Caco-2 (cell line): Measurements from ENCODE around the gene MCM3AP. TPM values are rescaled to one million over a fixed set of nuclear protein-coding genes. Genes with fewer than 3 reads are reported as not detected.

Experiments used
- BruUV-seq: library from RNA; stranded (reverse); fragments of 400-500 nt; replicated peaks from 2 replicates; lab custom pipeline; 2021; lab: Mats Ljungman, UMichigan
- CTCF ChIA-PET: fragments of 300-600 bp; sonication (Branson Sonifier 250); formaldehyde crosslinking; loops from one replicate; lab custom pipeline; 2022; ENCODE audit warnings: antibody characterized with exemption; lab: Charles Lee
- POLR2A ChIA-PET: fragments of 300-600 bp; sonication (Branson Sonifier 250); formaldehyde crosslinking; loops from one replicate; lab custom pipeline; 2022; ENCODE audit warnings: antibody characterized with exemption; lab: Charles Lee
- DNase-seq, 2 experiments: peaks; one replicate each; pipeline versions ENCODE4 v3.0.0 to v3.0.0-alpha.2; 2020 to 2022
- H3K27me3 ChIP-seq: replicated peaks from 2 replicates; pipeline ENCODE4 v1.6.0; 2011; ENCODE audit warnings: low read length; ENCODE audit not compliant: control insufficient read depth, insufficient read depth
- H3K36me3 ChIP-seq: 2 replicates; pipeline ENCODE4 v1.5.1; 2011; ENCODE audit warnings: low read length; ENCODE audit not compliant: control insufficient read depth, insufficient read depth
- H3K4me1 ChIP-seq: fragments of 250-450 bp; sonication (Bioruptor Pico); 2 replicates; pipeline ENCODE4 v1.5.1; 2020; ENCODE audit warnings: mild to moderate bottlenecking
- H3K4me3 ChIP-seq: 2 replicates; pipeline ENCODE4 v1.5.1; 2011; ENCODE audit warnings: low read depth, mild to moderate bottlenecking, control low read depth, low read length
- H3K9me3 ChIP-seq: fragments of 250-450 bp; sonication (Bioruptor Pico); 2 replicates; pipeline ENCODE4 v1.5.1; 2020; ENCODE audit warnings: mild to moderate bottlenecking, moderate library complexity
- H3K27ac Mint-ChIP-seq: one replicate; pipeline ENCODE4 v1.8.0; 2022; ENCODE audit warnings: mixed read lengths; ENCODE audit not compliant: unreplicated experiment
- H3K27me3 Mint-ChIP-seq: one replicate; pipeline ENCODE4 v1.8.0; 2022; ENCODE audit warnings: mixed read lengths; ENCODE audit not compliant: insufficient read depth, unreplicated experiment
- H3K36me3 Mint-ChIP-seq: one replicate; pipeline ENCODE4 v1.8.0; 2022; ENCODE audit warnings: mild to moderate bottlenecking, mixed read lengths; ENCODE audit not compliant: insufficient read depth, unreplicated experiment
- H3K4me1 Mint-ChIP-seq: one replicate; pipeline ENCODE4 v1.8.0; 2022; ENCODE audit warnings: low read depth, mixed read lengths; ENCODE audit not compliant: unreplicated experiment
- H3K4me3 Mint-ChIP-seq: one replicate; pipeline ENCODE4 v1.8.0; 2022; ENCODE audit warnings: mild to moderate bottlenecking, moderate library complexity, mixed read lengths; ENCODE audit not compliant: unreplicated experiment
- H3K9me3 Mint-ChIP-seq: one replicate; pipeline ENCODE4 v1.8.0; 2022; ENCODE audit warnings: mixed read lengths; ENCODE audit not compliant: unreplicated experiment
- CTCF ChIP-seq, 2 experiments: fragments of 200-600 bp in 1 of 2; IDR thresholded peaks; 1 replicate in 1 of 2; 2 replicates in 1 of 2; pipeline versions ENCODE4 v1.5.1 to v1.8.0; 2011 to 2022; ENCODE audit warnings: antibody characterized with exemption in 1 of 2, control low read depth in 1 of 2, inconsistent platforms in 1 of 2, low read depth in 1 of 2, low read length in 1 of 2, mild to moderate bottlenecking in 1 of 2, moderate library complexity in 1 of 2; ENCODE audit not compliant: insufficient read depth in 1 of 2, severe bottlenecking in 1 of 2, unreplicated experiment in 1 of 2
- intact Hi-C: fragments of 100-400 bp; cut with micrococcal nuclease; formaldehyde crosslinking; loops from one replicate; pipeline ENCODE4 v1.10.0; 2022; ENCODE audit not compliant: unreplicated experiment
- total RNA-seq: library from RNA; stranded (reverse); gene quantifications from 2 replicates; pipeline ENCODE4 v1.2.3, GENCODE V29; 2022

Gene MCM3AP
- total RNA-seq, 1 experiment from 2014 or later, result 88.1 TPM

GRCh38 chr21:46264046-46264689 is 21.2 kb downstream of the MCM3AP start:
- Histone ChIP-seq H3K4me3 (no peak overlapping the region), H3K9me3 (no peaks in the 10 kb centered on the region), H3K27me3 (no peaks in the 10 kb centered on the region), H3K36me3 (no peaks in the 10 kb centered on the region; the same call in 1 of the 2 replicates), H3K4me1 (no peaks in the 10 kb centered on the region)
- no peak overlapping the region for H3K4me3 Mint-ChIP-seq
- intact Hi-C loops, result no loop called here
- TF ChIP-seq CTCF (IDR thresholded peaks at IDR 0.05; ENCODE audit: insufficient read depth in 1 of 2, low read depth in 1 of 2, low read length in 1 of 2, severe bottlenecking in 1 of 2, unreplicated experiment in 1 of 2), result no peak
- ChIA-PET CTCF (no interaction called here), POLR2A (no interaction called here)
- no peaks in the 10 kb centered on the region for H3K9me3 Mint-ChIP-seq
- H3K36me3 Mint-ChIP-seq, result peaks cover 82% of the 10 kb centered on the region
- DNase-seq, result no peak
- no TSS peak for BruUV-seq
- no peaks in the 10 kb centered on the region for H3K27me3 Mint-ChIP-seq
- H3K27ac Mint-ChIP-seq, result no peak overlapping the region
- no peaks in the 10 kb centered on the region for H3K4me1 Mint-ChIP-seq

DNA sequence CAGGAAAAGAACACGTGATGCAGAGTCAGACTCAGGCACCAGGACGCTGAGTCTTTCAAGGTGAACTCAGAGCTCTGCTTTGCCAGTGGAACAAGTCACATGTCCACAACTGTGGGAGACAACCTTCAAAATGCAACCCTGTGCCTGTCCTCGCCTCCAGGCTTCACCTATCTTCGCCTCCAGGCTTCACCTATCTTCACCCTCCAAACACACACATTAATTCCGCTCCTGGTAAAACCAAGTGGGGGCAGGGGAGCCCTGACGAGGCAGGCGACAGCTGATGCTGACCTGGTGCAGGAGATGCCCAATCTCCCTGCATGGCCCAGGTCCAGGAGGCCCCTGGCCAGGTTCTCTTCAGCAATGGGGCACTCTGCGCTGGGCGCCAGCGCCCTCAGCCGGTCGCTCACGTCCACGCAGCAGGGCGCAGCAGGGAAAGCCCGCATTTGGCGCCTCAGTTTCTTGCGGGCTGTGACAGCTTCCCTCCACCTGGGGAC is 28.9 kb downstream of the MCM3AP start:
- BruUV-seq, result no TSS peak
- H3K9me3 Mint-ChIP-seq, result no peaks in the 10 kb centered on the region
- peaks cover 94% of the 10 kb centered on the region for H3K36me3 Mint-ChIP-seq
- H3K4me1 Mint-ChIP-seq, result no peaks in the 10 kb centered on the region
- Histone ChIP-seq H3K9me3 (no peaks in the 10 kb centered on the region), H3K4me3 (no peak overlapping the region), H3K4me1 (no peaks in the 10 kb centered on the region), H3K27me3 (no peaks in the 10 kb centered on the region), H3K36me3 (peaks cover 3% of the 10 kb centered on the region)
- no peak overlapping the region for H3K27ac Mint-ChIP-seq
- intact Hi-C loops, result no loop called here
- ChIA-PET CTCF (no interaction called here), POLR2A (no interaction called here)
- DNase-seq, result no peak
- H3K27me3 Mint-ChIP-seq, result no peaks in the 10 kb centered on the region
- TF ChIP-seq CTCF (IDR thresholded peaks at IDR 0.05; ENCODE audit: insufficient read depth in 1 of 2, low read depth in 1 of 2, low read length in 1 of 2, severe bottlenecking in 1 of 2, unreplicated experiment in 1 of 2), result no peak
- H3K4me3 Mint-ChIP-seq, result no peak overlapping the region

DNA sequence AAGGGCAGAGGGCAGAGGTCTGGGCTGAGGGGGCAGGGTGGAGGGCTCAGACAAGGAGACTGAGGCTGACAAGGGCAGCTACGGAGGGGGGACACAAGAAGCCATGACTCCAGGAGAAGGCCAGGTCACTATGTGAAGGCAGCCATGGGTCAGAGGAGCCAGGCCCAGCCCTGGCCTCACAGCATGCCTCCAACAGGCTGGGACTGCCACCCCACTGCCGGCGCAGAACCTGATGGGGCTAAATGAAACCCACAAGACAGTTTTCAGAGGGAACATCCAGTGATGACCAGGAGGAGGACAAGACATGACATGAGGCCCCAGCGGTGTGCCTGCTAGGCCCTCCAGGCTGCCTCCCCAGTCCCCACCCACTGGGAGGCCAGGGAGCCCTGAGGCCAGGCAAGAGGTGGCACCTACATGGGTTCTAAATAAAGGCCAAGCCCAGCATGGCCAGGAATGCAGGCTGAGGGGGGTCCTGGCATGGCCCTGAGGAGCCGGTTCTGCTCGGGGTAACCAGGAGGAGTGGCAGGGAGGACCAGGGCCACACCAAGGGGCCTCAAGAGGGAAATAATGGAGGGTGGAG is 29.6 kb downstream of the MCM3AP start:
- CTCF ChIA-PET, result no interaction called here
- no peaks in the 10 kb centered on the region for H3K27me3 Mint-ChIP-seq
- Histone ChIP-seq H3K4me1 (no peaks in the 10 kb centered on the region), H3K27me3 (no peaks in the 10 kb centered on the region), H3K9me3 (no peaks in the 10 kb centered on the region), H3K36me3 (peaks cover 3% of the 10 kb centered on the region), H3K4me3 (no peak overlapping the region)
- TF ChIP-seq CTCF (IDR thresholded peaks at IDR 0.05; ENCODE audit: insufficient read depth in 1 of 2, low read depth in 1 of 2, low read length in 1 of 2, severe bottlenecking in 1 of 2, unreplicated experiment in 1 of 2), result no peak
- DNase-seq, result no peak
- BruUV-seq, result no TSS peak
- POLR2A ChIA-PET, result no interaction called here
- no peak overlapping the region for H3K27ac Mint-ChIP-seq
- no peak overlapping the region for H3K4me3 Mint-ChIP-seq
- no peaks in the 10 kb centered on the region for H3K4me1 Mint-ChIP-seq
- H3K36me3 Mint-ChIP-seq, result peaks cover 94% of the 10 kb centered on the region
- no peaks in the 10 kb centered on the region for H3K9me3 Mint-ChIP-seq
- intact Hi-C loops, result no loop called here
